Upper lobe of left lung (tissue), 4 donors: ENCODE data around the gene PCIF1.

Experiments
- CTCF ChIP-seq, 6 experiments: fragments of 450-650 bp in 4 of 6; fragments of 200-600 bp in 2 of 6; sonication (generic) in 2 of 6; IDR thresholded peaks; one replicate each; pipeline ENCODE4 v1.5.1; 2016 to 2019; ENCODE audit warnings: antibody characterized with exemption in 6 of 6
- EP300 ChIP-seq, 4 donors: sonication (generic); formaldehyde crosslinking; IDR thresholded peaks; one replicate each; pipeline ENCODE4 v1.5.1; 2017; ENCODE audit warnings: antibody characterized with exemption in 4 of 4, control low read depth in 2 of 4
- POLR2A ChIP-seq, 4 donors: fragments of 450-650 bp; IDR thresholded peaks; one replicate each; pipeline ENCODE4 v1.5.1; 2016 to 2017; ENCODE audit warnings: antibody characterized with exemption in 4 of 4, mild to moderate bottlenecking in 2 of 4
- POLR2AphosphoS5 ChIP-seq, 2 donors: sonication (generic); formaldehyde crosslinking; IDR thresholded peaks; one replicate each; pipeline ENCODE4 v1.5.1; 2017; ENCODE audit warnings: antibody characterized with exemption in 2 of 2

GRCh38 chr20:45965169-45966002 lies 30.9 kb downstream of the PCIF1 start:
- no peak for TF ChIP-seq POLR2A (IDR thresholded peaks at IDR 0.05)
- TF ChIP-seq CTCF (IDR thresholded peaks at IDR 0.05): no peak
- TF ChIP-seq POLR2AphosphoS5 (IDR thresholded peaks at IDR 0.05): no peak
- TF ChIP-seq EP300 (IDR thresholded peaks at IDR 0.05): no peak
